Gastrocnemius medialis (tissue), 4 donors: ENCODE data around the gene LRP1-AS. TPM values are rescaled to one million over a fixed set of nuclear protein-coding genes. Genes with fewer than 3 reads are reported as not detected.
A peak's percentile ranks its signal among the peaks of the same experiment; 100 is the strongest.

Experiments used
- ATAC-seq, 2 donors: fragments of 150-250 bp; one replicate each; pipeline ENCODE4 v1.9.1; 2016
- DNase-seq, 2 donors: peaks; one replicate each; pipeline ENCODE4 v3.0.0-alpha.2; 2019
- H3K27ac ChIP-seq, 4 donors: fragments of 200-600 bp; sonication (generic); 1 replicate in 1 of 4; 2 replicates in 3 of 4; pipeline ENCODE4 v1.5.1; 2016 to 2018; ENCODE audit warnings: mild to moderate bottlenecking in 2 of 4, moderate library complexity in 1 of 4
- H3K27me3 ChIP-seq, 3 donors: fragments of 200-600 bp; sonication (generic) in 2 of 3; 1 replicate in 1 of 3; 2 replicates in 2 of 3; pipeline versions ENCODE4 v1.5.1 to v1.6.0; 2016 to 2019; ENCODE audit warnings: mild to moderate bottlenecking in 1 of 3, moderate library complexity in 1 of 3
- H3K36me3 ChIP-seq, 2 donors: fragments of 200-600 bp; sonication (generic) in 1 of 2; one replicate each; pipeline ENCODE4 v1.5.1; 2017 to 2018
- H3K4me1 ChIP-seq, 2 donors: fragments of 200-600 bp; sonication (generic) in 1 of 2; one replicate each; pipeline ENCODE4 v1.5.1; 2016 to 2017; ENCODE audit warnings: mild to moderate bottlenecking in 2 of 2
- H3K4me3 ChIP-seq, 4 donors: fragments of 200-600 bp; sonication (generic) in 3 of 4; 1 replicate in 1 of 4; 2 replicates in 3 of 4; pipeline ENCODE4 v1.5.1; 2016 to 2019; ENCODE audit warnings: mild to moderate bottlenecking in 2 of 4
- H3K9me3 ChIP-seq, 3 donors: fragments of 200-600 bp; sonication (generic) in 2 of 3; 1 replicate in 1 of 3; 2 replicates in 2 of 3; pipeline ENCODE4 v1.5.1; 2016 to 2019
- CTCF ChIP-seq, 5 experiments: fragments of 450-650 bp in 3 of 5; fragments of 200-600 bp in 2 of 5; sonication (generic) in 2 of 5; IDR thresholded peaks in 4 of 5; conservative IDR thresholded peaks in 1 of 5; 1 replicate in 4 of 5; 2 replicates in 1 of 5; pipeline ENCODE4 v1.5.1; 2016 to 2019; ENCODE audit warnings: antibody characterized with exemption in 5 of 5, mild to moderate bottlenecking in 3 of 5, moderate library complexity in 3 of 5
- POLR2A ChIP-seq, 2 donors: fragments of 450-650 bp; IDR thresholded peaks; one replicate each; pipeline ENCODE4 v1.6.1; 2017; ENCODE audit warnings: antibody characterized with exemption in 2 of 2, mild to moderate bottlenecking in 2 of 2, moderate library complexity in 2 of 2
- in situ Hi-C, 4 donors: fragments of 200-750 bp; cut with MboI; loops; one replicate each; pipeline versions ENCODE4 v1.15.0 to v1.8.0; 2017; ENCODE audit warnings: low sequenced_read_pairs in 4 of 4
- intact Hi-C: fragments of 100-400 bp; cut with DNase I; formaldehyde crosslinking; loops from one replicate; pipeline ENCODE4 v1.15.1; 2023; ENCODE audit warnings: low total_unique reads
- total RNA-seq, 4 donors: library from RNA; depleted of rRNA; stranded (reverse); fragments of >200 nt; gene quantifications; one replicate each; pipeline versions ENCODE4 v1.1.0 to v1.2.3, GENCODE V29; 2016

The LRP1-AS gene
- total RNA-seq, 4 donors from 2014 or later, result not detected

- DNase-seq, result peak in 1 of 2 donors; percentile 46
- in situ Hi-C loops, result loop anchor here (5.0 to 10.0 kb wide), 2 partner anchors 43 to 46 kb away; no protein-coding TSS in a partner anchor
- H3K4me1 ChIP-seq, result peaks cover 9 to 15% of the 10 kb centered on the region in 2 donors
Measured at GRCh38 chr12:57110104-57111030, 37.1 kb downstream of the LRP1-AS start.

GRCh38 chr12:57109207-57110103 is 38.0 kb downstream of the LRP1-AS start:
- no peaks in the 10 kb centered on the region for H3K9me3 ChIP-seq
- in situ Hi-C loops (loop anchor here (5.0 to 10.0 kb wide), 2 partner anchors 42 to 45 kb away; no protein-coding TSS in a partner anchor), intact Hi-C loops (loop anchor here (5.0 kb wide), 2 partner anchors 102 to 352 kb away; partner anchors contain the start of gene ZBTB39)
- TF ChIP-seq CTCF (IDR thresholded peaks at IDR 0.05 in 4 of 5, conservative IDR thresholded peaks at IDR 0.05 in 1 of 5) (no peak), POLR2A (IDR thresholded peaks at IDR 0.05) (no peak)
- H3K27me3 ChIP-seq, result no peaks in the 10 kb centered on the region
- DNase-seq (no peak), ATAC-seq (no peak)
- peaks cover 9 to 15% of the 10 kb centered on the region in 2 donors for H3K4me1 ChIP-seq
- peak overlapping the region; percentile 58 to 68 (median 64) for H3K4me3 ChIP-seq
- no peaks in the 10 kb centered on the region for H3K36me3 ChIP-seq
- H3K27ac ChIP-seq, result peak overlapping the region; percentile 87 to 94 (median 93)

More at GRCh38 chr12:57110104-57111030, 37.1 kb downstream of the LRP1-AS start:
- peak; percentile 8 to 39 for ATAC-seq
- H3K9me3 ChIP-seq, result no peaks in the 10 kb centered on the region
- TF ChIP-seq POLR2A (IDR thresholded peaks at IDR 0.05), result peak in 1 of 2 donors; percentile 32
- TF ChIP-seq CTCF (IDR thresholded peaks at IDR 0.05 in 4 of 5, conservative IDR thresholded peaks at IDR 0.05 in 1 of 5), result no peak
- intact Hi-C loops, result loop anchor here (1.0 to 5.0 kb wide), 3 partner anchors 22 to 353 kb away; partner anchors contain the start of gene ZBTB39
- H3K27me3 ChIP-seq, result no peaks in the 10 kb centered on the region
- peak overlapping the region; percentile 87 to 94 (median 93) for H3K27ac ChIP-seq
- no peaks in the 10 kb centered on the region for H3K36me3 ChIP-seq
- peak overlapping the region; percentile 58 to 68 (median 64) for H3K4me3 ChIP-seq

GRCh38 chr12:57107456-57108155 is 39.8 kb downstream of the LRP1-AS start:
- Histone ChIP-seq H3K9me3 (no peaks in the 10 kb centered on the region), H3K4me1 (peaks cover 9 to 14% of the 10 kb centered on the region in 2 donors), H3K27me3 (no peaks in the 10 kb centered on the region), H3K4me3 (no peak overlapping the region), H3K27ac (no peak overlapping the region), H3K36me3 (no peaks in the 10 kb centered on the region)
- no peak for DNase-seq
- in situ Hi-C loops (no loop called here), intact Hi-C loops (no loop called here)
- TF ChIP-seq CTCF (IDR thresholded peaks at IDR 0.05 in 4 of 5, conservative IDR thresholded peaks at IDR 0.05 in 1 of 5), result no peak
- TF ChIP-seq POLR2A (IDR thresholded peaks at IDR 0.05), result no peak
- ATAC-seq, result no peak
